ENCODE data around the gene SPEM2.

SPEM2 gene

GRCh38 chr17:7425316-7425715 is at the start of gene SPEM2:
Gene SPEM2, plus strand, starts transcription at chr17:7425616. Its CDS starts 73 bp downstream, at chr17:7425689.
- Mint-ChIP-seq H3K4me3 (no peak within 1 kb of the TSS), H3K27ac (no peak within 1 kb of the TSS), H3K36me3 (no peaks in the 10 kb centered on the region), H3K27me3 (no peaks in the 10 kb centered on the region), H3K4me1 (ENCODE audit: low read depth) (no peaks in the 10 kb centered on the region), H3K9me3 (ENCODE audit: low read depth) (no peaks in the 10 kb centered on the region)

GRCh38 chr17:7379134-7379533 is 46.3 kb upstream of the SPEM2 start:
- no peak overlapping the region for H3K27ac Mint-ChIP-seq
- peaks cover 7% of the 10 kb centered on the region for H3K4me1 Mint-ChIP-seq (ENCODE audit: low read depth)
- no peak overlapping the region for H3K4me3 Mint-ChIP-seq
- H3K9me3 Mint-ChIP-seq (ENCODE audit: low read depth), result no peaks in the 10 kb centered on the region
- peaks cover 5% of the 10 kb centered on the region for H3K36me3 Mint-ChIP-seq
- H3K27me3 Mint-ChIP-seq, result peaks cover 28% of the 10 kb centered on the region

GRCh38 chr17:7380321-7380720 is 45.1 kb upstream of the SPEM2 start:
- no peaks in the 10 kb centered on the region for H3K9me3 Mint-ChIP-seq (ENCODE audit: low read depth)
- peak overlapping the region; percentile 47 for H3K4me3 Mint-ChIP-seq
- peaks cover 10% of the 10 kb centered on the region for H3K4me1 Mint-ChIP-seq (ENCODE audit: low read depth)
- peaks cover 25% of the 10 kb centered on the region for H3K27me3 Mint-ChIP-seq
- no peak overlapping the region for H3K27ac Mint-ChIP-seq
- peaks cover 5% of the 10 kb centered on the region for H3K36me3 Mint-ChIP-seq

GRCh38 chr17:7380855-7381683 is 44.3 kb upstream of the SPEM2 start, which contains the start of gene TNK1:
Gene TNK1, plus strand, starts transcription at chr17:7381089. Its CDS starts 1,838 bp downstream, at chr17:7382927.
- Mint-ChIP-seq H3K27ac (peak within 1 kb of the TSS; percentile 16), H3K9me3 (ENCODE audit: low read depth) (no peaks in the 10 kb centered on the region), H3K36me3 (peaks cover 5% of the 10 kb centered on the region), H3K4me1 (ENCODE audit: low read depth) (peaks cover 10% of the 10 kb centered on the region), H3K27me3 (peaks cover 25% of the 10 kb centered on the region), H3K4me3 (peak within 1 kb of the TSS; percentile 47)

- Mint-ChIP-seq H3K27ac (no peak overlapping the region), H3K4me3 (no peak overlapping the region), H3K4me1 (ENCODE audit: low read depth) (peaks cover 10% of the 10 kb centered on the region), H3K9me3 (ENCODE audit: low read depth) (no peaks in the 10 kb centered on the region), H3K27me3 (peaks cover 20% of the 10 kb centered on the region), H3K36me3 (peaks cover 5% of the 10 kb centered on the region)
Measured at GRCh38 chr17:7382901-7383300, 42.5 kb upstream of the SPEM2 start.

- no peak overlapping the region for H3K27ac Mint-ChIP-seq
- peaks cover 20% of the 10 kb centered on the region for H3K27me3 Mint-ChIP-seq
- H3K9me3 Mint-ChIP-seq (ENCODE audit: low read depth), result no peaks in the 10 kb centered on the region
- H3K36me3 Mint-ChIP-seq, result peaks cover 5% of the 10 kb centered on the region
- peaks cover 10% of the 10 kb centered on the region for H3K4me1 Mint-ChIP-seq (ENCODE audit: low read depth)
- no peak overlapping the region for H3K4me3 Mint-ChIP-seq
Measured at GRCh38 chr17:7383371-7383741, 42.1 kb upstream of the SPEM2 start.

- H3K4me1 Mint-ChIP-seq (ENCODE audit: low read depth), result peaks cover 10% of the 10 kb centered on the region
- peaks cover 5% of the 10 kb centered on the region for H3K36me3 Mint-ChIP-seq
- no peaks in the 10 kb centered on the region for H3K9me3 Mint-ChIP-seq (ENCODE audit: low read depth)
- peak overlapping the region; percentile 86 for H3K4me3 Mint-ChIP-seq
- peaks cover 20% of the 10 kb centered on the region for H3K27me3 Mint-ChIP-seq
- H3K27ac Mint-ChIP-seq, result peak overlapping the region; percentile 64
Measured at GRCh38 chr17:7383742-7384488, 41.5 kb upstream of the SPEM2 start.

- peak overlapping the region; percentile 86 for H3K4me3 Mint-ChIP-seq
- peaks cover 12% of the 10 kb centered on the region for H3K4me1 Mint-ChIP-seq (ENCODE audit: low read depth)
- no peaks in the 10 kb centered on the region for H3K36me3 Mint-ChIP-seq
- peaks cover 14% of the 10 kb centered on the region for H3K27me3 Mint-ChIP-seq
- no peaks in the 10 kb centered on the region for H3K9me3 Mint-ChIP-seq (ENCODE audit: low read depth)
- peak overlapping the region; percentile 78 for H3K27ac Mint-ChIP-seq
Measured at GRCh38 chr17:7384489-7385081, 40.8 kb upstream of the SPEM2 start.

- H3K27ac Mint-ChIP-seq, result no peak overlapping the region
- peaks cover 25% of the 10 kb centered on the region for H3K4me1 Mint-ChIP-seq (ENCODE audit: low read depth)
- H3K4me3 Mint-ChIP-seq, result no peak overlapping the region
- no peaks in the 10 kb centered on the region for H3K36me3 Mint-ChIP-seq
- H3K9me3 Mint-ChIP-seq (ENCODE audit: low read depth), result no peaks in the 10 kb centered on the region
- no peaks in the 10 kb centered on the region for H3K27me3 Mint-ChIP-seq
Measured at GRCh38 chr17:7388856-7389255, 36.6 kb upstream of the SPEM2 start.

- no peak overlapping the region for H3K4me3 Mint-ChIP-seq
- H3K27me3 Mint-ChIP-seq, result no peaks in the 10 kb centered on the region
- no peaks in the 10 kb centered on the region for H3K9me3 Mint-ChIP-seq (ENCODE audit: low read depth)
- H3K27ac Mint-ChIP-seq, result no peak overlapping the region
- peaks cover 26% of the 10 kb centered on the region for H3K4me1 Mint-ChIP-seq (ENCODE audit: low read depth)
- no peaks in the 10 kb centered on the region for H3K36me3 Mint-ChIP-seq
Measured at GRCh38 chr17:7389924-7390910, 35.2 kb upstream of the SPEM2 start.

- no peaks in the 10 kb centered on the region for H3K36me3 Mint-ChIP-seq
- H3K4me1 Mint-ChIP-seq (ENCODE audit: low read depth), result peaks cover 28% of the 10 kb centered on the region
- H3K27ac Mint-ChIP-seq, result no peak overlapping the region
- H3K9me3 Mint-ChIP-seq (ENCODE audit: low read depth), result no peaks in the 10 kb centered on the region
- H3K27me3 Mint-ChIP-seq, result no peaks in the 10 kb centered on the region
- peak overlapping the region; percentile 71 for H3K4me3 Mint-ChIP-seq
Measured at GRCh38 chr17:7391307-7391706, 34.1 kb upstream of the SPEM2 start.

- Mint-ChIP-seq H3K4me1 (ENCODE audit: low read depth) (peaks cover 28% of the 10 kb centered on the region), H3K27me3 (no peaks in the 10 kb centered on the region), H3K4me3 (peak overlapping the region; percentile 92), H3K9me3 (ENCODE audit: low read depth) (no peaks in the 10 kb centered on the region), H3K36me3 (no peaks in the 10 kb centered on the region), H3K27ac (peak overlapping the region; percentile 68)
Measured at GRCh38 chr17:7392696-7393612, 32.5 kb upstream of the SPEM2 start.

- Mint-ChIP-seq H3K4me3 (peak overlapping the region; percentile 92), H3K27ac (peak overlapping the region; percentile 87), H3K4me1 (ENCODE audit: low read depth) (peaks cover 28% of the 10 kb centered on the region), H3K9me3 (ENCODE audit: low read depth) (no peaks in the 10 kb centered on the region), H3K36me3 (no peaks in the 10 kb centered on the region), H3K27me3 (no peaks in the 10 kb centered on the region)
Measured at GRCh38 chr17:7393613-7394451, 31.6 kb upstream of the SPEM2 start.

Measured in activated naive CD8-positive, alpha-beta T cell (primary cell).